Measurements from ENCODE around the gene KCNQ1.

GRCh38 chr11:2471804-2472096 is 26.9 kb downstream of the KCNQ1 start:
- no peak for TF ChIP-seq CTCF (IDR thresholded peaks at IDR 0.05)
- TF ChIP-seq POLR2A (IDR thresholded peaks at IDR 0.05) = no peak
- no peak for TF ChIP-seq EP300 (IDR thresholded peaks at IDR 0.05)
